Measurements from ENCODE around the gene RIMS1. TPM values are rescaled to one million over a fixed set of nuclear protein-coding genes. Genes with fewer than 3 reads are reported as not detected.

Gene RIMS1
- total and polyA plus RNA-seq, 2 donors (not counting 3 experiments of a cell fraction or from before 2014, with no cell fraction given), result 0.15 TPM; not detected in 1

DNA sequence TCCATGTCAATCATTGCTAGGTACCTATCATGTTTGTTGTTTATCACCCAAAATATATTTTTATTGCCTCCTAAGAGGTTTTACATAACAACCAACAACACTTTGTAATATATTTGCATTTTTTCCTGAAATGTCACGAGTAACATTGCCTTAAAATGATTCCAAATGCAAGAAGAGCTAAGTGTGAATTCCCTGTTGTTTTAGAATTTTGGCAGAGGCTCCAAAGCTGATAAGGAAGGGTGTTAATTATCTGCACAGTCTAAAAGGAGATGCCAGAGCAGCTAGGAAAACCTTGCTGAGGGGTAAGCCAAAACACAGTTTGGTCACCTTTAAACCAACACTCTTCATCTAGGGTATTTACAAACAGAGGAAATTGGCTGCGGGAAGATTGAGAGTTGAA is 533.6 kb downstream of the RIMS1 start:
- H3K36me3 ChIP-seq (ENCODE audit: control insufficient read depth in 2 of 2, extremely low read depth in 1 of 2, insufficient read depth in 2 of 2, low read length in 2 of 2), result no peaks in the 10 kb centered on the region
- no peaks in the 10 kb centered on the region for H3K4me1 ChIP-seq (ENCODE audit: control insufficient read depth, extremely low read depth, insufficient read depth, low read length)
- CTCF ChIA-PET, result interaction anchor here (2.0 to 5.1 kb wide), 2 partner anchors 7 to 710 kb away, joined by 6 to 37 read pairs; no protein-coding TSS in a partner anchor
- FAIRE-seq (no peak), DNase-seq (ENCODE audit: low read depth, low spot score) (no peak)
- H3K9me3 ChIP-seq (replicated peaks; ENCODE audit: control insufficient read depth, insufficient read depth, low read length), result no peaks in the 10 kb centered on the region
- H3K9ac ChIP-seq (replicated peaks; ENCODE audit: extremely low read depth, insufficient read depth, low read length), result no peak overlapping the region
- H4K20me1 ChIP-seq (replicated peaks; ENCODE audit: control insufficient read depth, extremely low read depth, insufficient read depth, low read length), result no peaks in the 10 kb centered on the region
- H3K79me2 ChIP-seq (ENCODE audit: control insufficient read depth, insufficient read depth, low read length), result no peaks in the 10 kb centered on the region
- no peak overlapping the region for H3K4me2 ChIP-seq (ENCODE audit: insufficient read depth, low read length)
- dilution Hi-C loops (cut with MboI; ENCODE audit: extremely low pct_ligation_motif_present, low sequenced_read_pairs), result no loop called here
- no peak overlapping the region for H3K4me3 ChIP-seq (replicated peaks in 1 of 3; ENCODE audit: insufficient read depth in 1 of 3, low read depth in 1 of 3, low read length in 3 of 3)
- intact Hi-C loops (cut with micrococcal nuclease), result no loop called here
- peaks cover 6 to 13% of the 10 kb centered on the region in 2 experiments for H3K27me3 ChIP-seq (ENCODE audit: control insufficient read depth in 2 of 2, insufficient read depth in 2 of 2, low read length in 2 of 2)
- H2AFZ ChIP-seq (ENCODE audit: low read depth, low read length), result no peak overlapping the region
- TF ChIP-seq POLR2A (IDR thresholded peaks at IDR 0.05; ENCODE audit: low read depth, low read length), result no peak
- no peak for TF ChIP-seq MYC (IDR thresholded peaks at IDR 0.05; ENCODE audit: low read depth, low read length)
- no peak for TF ChIP-seq EZH2 (IDR thresholded peaks at IDR 0.05; ENCODE audit: borderline replicate concordance, low read depth, low read length, severe bottlenecking)
- TF ChIP-seq, protein P1, sequence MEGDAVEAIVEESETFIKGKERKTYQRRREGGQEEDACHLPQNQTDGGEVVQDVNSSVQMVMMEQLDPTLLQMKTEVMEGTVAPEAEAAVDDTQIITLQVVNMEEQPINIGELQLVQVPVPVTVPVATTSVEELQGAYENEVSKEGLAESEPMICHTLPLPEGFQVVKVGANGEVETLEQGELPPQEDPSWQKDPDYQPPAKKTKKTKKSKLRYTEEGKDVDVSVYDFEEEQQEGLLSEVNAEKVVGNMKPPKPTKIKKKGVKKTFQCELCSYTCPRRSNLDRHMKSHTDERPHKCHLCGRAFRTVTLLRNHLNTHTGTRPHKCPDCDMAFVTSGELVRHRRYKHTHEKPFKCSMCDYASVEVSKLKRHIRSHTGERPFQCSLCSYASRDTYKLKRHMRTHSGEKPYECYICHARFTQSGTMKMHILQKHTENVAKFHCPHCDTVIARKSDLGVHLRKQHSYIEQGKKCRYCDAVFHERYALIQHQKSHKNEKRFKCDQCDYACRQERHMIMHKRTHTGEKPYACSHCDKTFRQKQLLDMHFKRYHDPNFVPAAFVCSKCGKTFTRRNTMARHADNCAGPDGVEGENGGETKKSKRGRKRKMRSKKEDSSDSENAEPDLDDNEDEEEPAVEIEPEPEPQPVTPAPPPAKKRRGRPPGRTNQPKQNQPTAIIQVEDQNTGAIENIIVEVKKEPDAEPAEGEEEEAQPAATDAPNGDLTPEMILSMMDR (IDR thresholded peaks at IDR 0.05; ENCODE audit: extremely low read depth in 1 of 2, insufficient read depth in 1 of 2, low read depth in 1 of 2, low read length in 2 of 2), result no peak
- TF ChIP-seq, protein P2, sequence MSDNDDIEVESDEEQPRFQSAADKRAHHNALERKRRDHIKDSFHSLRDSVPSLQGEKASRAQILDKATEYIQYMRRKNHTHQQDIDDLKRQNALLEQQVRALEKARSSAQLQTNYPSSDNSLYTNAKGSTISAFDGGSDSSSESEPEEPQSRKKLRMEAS (IDR thresholded peaks at IDR 0.05; ENCODE audit: insufficient read depth, insufficient read length), result no peak
- no peak for TF ChIP-seq FOS (IDR thresholded peaks at IDR 0.05; ENCODE audit: borderline replicate concordance, insufficient read depth, low read length)
- TF ChIP-seq JUN (IDR thresholded peaks at IDR 0.05; ENCODE audit: borderline replicate concordance, insufficient read depth, insufficient read length, low read depth), result no peak
- no peak for TF ChIP-seq POLR2AphosphoS5 (IDR thresholded peaks at IDR 0.05; ENCODE audit: insufficient read depth, low read depth, low read length)
- no peak for TF ChIP-seq GATA2 (IDR thresholded peaks at IDR 0.05; ENCODE audit: insufficient read depth, insufficient read length, low read depth, low read length)
- BruUV-seq (replicated peaks), result no TSS peak
- POLR2A ChIA-PET, result no interaction called here
- H3K9me1 ChIP-seq (replicated peaks; ENCODE audit: control insufficient read depth, extremely low read depth, insufficient read depth, low read length), result no peaks in the 10 kb centered on the region
- no peak overlapping the region for H3K27ac ChIP-seq (ENCODE audit: insufficient read depth, low read depth, low read length)
